K562 (cell line): ENCODE data around the gene ASGR2. TPM values are rescaled to one million over a fixed set of nuclear protein-coding genes. Genes with fewer than 3 reads are reported as not detected.

Experiments used
- ATAC-seq: fragments of 200-7000 bp; cut with Tn5 transposase; 3 replicates; pipeline ENCODE4 v1.9.1; 2020; ENCODE audit warnings: moderate library complexity
- BruUV-seq: library from RNA; stranded (reverse); fragments of 400-500 nt; replicated peaks from 2 replicates; lab custom pipeline; 2021; lab: Mats Ljungman, UMichigan
- CTCF ChIA-PET: fragments of 300-600 bp; formaldehyde crosslinking; extraction: SDS; loops from one replicate; lab custom pipeline; 2021; ENCODE audit warnings: low intra/inter-chr PET ratio; lab: Yijun Ruan, JAX
- POLR2A ChIA-PET: fragments of 300-600, 350-650 bp; sonication (Branson Sonifier 250); formaldehyde crosslinking; extraction: SDS; loops from one replicate; lab custom pipeline; 2021; ENCODE audit warnings: antibody characterized with exemption, inconsistent platforms; lab: Yijun Ruan, JAX
- DNase-seq, 4 experiments: peaks; one replicate each; pipeline versions ENCODE4 v3.0.0 to v3.0.0-alpha.2; 2011 to 2018; ENCODE audit warnings: low spot score in 3 of 4, mixed read lengths in 3 of 4; ENCODE audit errors: extremely low read depth in 1 of 4
- FAIRE-seq: peaks from 2 replicates; lab custom pipeline; 2011; peaks lifted over from hg19 to GRCh38; lab: Jason Lieb, UNC
- H2AFZ ChIP-seq: 2 replicates; pipeline ENCODE4 v1.6.0; 2011; ENCODE audit warnings: low read depth, low read length, control low read depth, inconsistent platforms
- H3K27ac ChIP-seq: fragments of 200-600 bp; 3 replicates; pipeline ENCODE4 v1.8.0; 2011; ENCODE audit warnings: low read depth, mild to moderate bottlenecking, control low read depth, inconsistent platforms, low read length, moderate library complexity, mixed read lengths; ENCODE audit errors: extremely low read depth
- H3K27me3 ChIP-seq, 2 experiments: fragments of 300-600 bp in 1 of 2; 2 replicates in 1 of 2; 3 replicates in 1 of 2; pipeline versions ENCODE4 v1.6.0 to v1.8.0; 2011; ENCODE audit warnings: inconsistent platforms in 2 of 2, low read length in 2 of 2, mild to moderate bottlenecking in 1 of 2, mixed read lengths in 1 of 2, moderate library complexity in 1 of 2; ENCODE audit not compliant: control insufficient read depth in 2 of 2, insufficient read depth in 2 of 2
- H3K36me3 ChIP-seq: fragments of 300-600 bp; 3 replicates; pipeline ENCODE4 v1.8.0; 2011; ENCODE audit warnings: mild to moderate bottlenecking, low read length, inconsistent platforms; ENCODE audit not compliant: control insufficient read depth, insufficient read depth
- H3K4me1 ChIP-seq, 2 experiments: fragments of 200-600 bp in 1 of 2; replicated peaks in 1 of 2; 2 replicates in 1 of 2; 3 replicates in 1 of 2; pipeline versions ENCODE4 v1.5.1 to v1.8.0; 2011; ENCODE audit warnings: inconsistent platforms in 2 of 2, low read length in 2 of 2, mild to moderate bottlenecking in 1 of 2, mixed read lengths in 1 of 2, moderate library complexity in 1 of 2; ENCODE audit not compliant: control insufficient read depth in 2 of 2, insufficient read depth in 2 of 2
- H3K4me2 ChIP-seq: 2 replicates; pipeline ENCODE4 v1.6.1; 2011; ENCODE audit warnings: low read length, control low read depth, inconsistent platforms, mixed read lengths; ENCODE audit not compliant: insufficient read depth
- H3K4me3 ChIP-seq: fragments of 200-600 bp; sonication (generic), shearing (Covaris generic); 2 replicates; pipeline ENCODE4 v1.5.1; 2016; ENCODE audit warnings: control low read depth, inconsistent platforms
- H3K79me2 ChIP-seq: fragments of 200-600 bp; 3 replicates; pipeline ENCODE4 v1.8.0; 2011; ENCODE audit warnings: low read length, inconsistent platforms; ENCODE audit not compliant: control insufficient read depth, insufficient read depth
- H3K9ac ChIP-seq, 2 experiments: 2 replicates each; pipeline versions ENCODE4 v1.6.0 to v1.6.1; 2011; ENCODE audit warnings: low read depth in 2 of 2, low read length in 2 of 2, control low read depth in 1 of 2, inconsistent platforms in 1 of 2, mild to moderate bottlenecking in 1 of 2, mixed read lengths in 1 of 2; ENCODE audit not compliant: insufficient read depth in 1 of 2
- H3K9me1 ChIP-seq: one replicate; pipeline ENCODE4 v1.6.0; 2011; ENCODE audit warnings: inconsistent platforms, mild to moderate bottlenecking, low read length, moderate library complexity; ENCODE audit not compliant: control insufficient read depth, insufficient read depth
- H3K9me3 ChIP-seq: replicated peaks from 2 replicates; pipeline ENCODE4 v1.5.1; 2011; ENCODE audit warnings: low read depth, low read length, inconsistent platforms; ENCODE audit not compliant: control insufficient read depth, insufficient read depth
- H4K20me1 ChIP-seq: replicated peaks from 2 replicates; pipeline ENCODE4 v1.6.1; 2011; ENCODE audit warnings: low read length, inconsistent platforms, mixed read lengths; ENCODE audit not compliant: control insufficient read depth, insufficient read depth
- BCOR ChIP-seq: fragments of 450-650 bp; IDR thresholded peaks from 2 replicates; pipeline ENCODE4 v1.6.1; 2016
- CHAMP1 ChIP-seq: fragments of 450-650 bp; IDR thresholded peaks from 2 replicates; pipeline ENCODE4 v1.6.1; 2016; ENCODE audit warnings: mild to moderate bottlenecking
- FUS ChIP-seq: fragments of 200-400 bp; formaldehyde crosslinking; optimal IDR thresholded peaks from 2 replicates; pipeline ENCODE3; 2017; ENCODE audit warnings: low read depth, low read length
- NFXL1 ChIP-seq: fragments of 450-650 bp; formaldehyde crosslinking; IDR thresholded peaks from 2 replicates; pipeline ENCODE4 v1.4.0; 2021; ENCODE audit warnings: mild to moderate bottlenecking
- RAD51 ChIP-seq: fragments of 450-650 bp; IDR thresholded peaks from 2 replicates; pipeline ENCODE4 v1.7.1; 2016; ENCODE audit warnings: low read depth, mild to moderate bottlenecking, borderline replicate concordance
- SAFB2 ChIP-seq: fragments of 200-400 bp; formaldehyde crosslinking; IDR thresholded peaks from 2 replicates; pipeline ENCODE4 v1.6.1; 2018; ENCODE audit warnings: borderline replicate concordance, low read length, low read depth, moderate library complexity; ENCODE audit not compliant: severe bottlenecking
- ZBTB2 ChIP-seq: fragments of 450-650 bp; IDR thresholded peaks from 2 replicates; pipeline ENCODE4 v1.6.1; 2016; ENCODE audit warnings: antibody characterized with exemption
- ZBTB49 ChIP-seq: sonication (generic); formaldehyde crosslinking; IDR thresholded peaks from 2 replicates; pipeline ENCODE4 v1.8.0; 2022; ENCODE audit warnings: missing genetic modification reagents, mild to moderate bottlenecking, borderline replicate concordance
- ZFP30 ChIP-seq: fragments of 250-450 bp; sonication (Bioruptor Pico); IDR thresholded peaks from 2 replicates; pipeline ENCODE4 v1.8.0; 2022; ENCODE audit warnings: moderate library complexity, mild to moderate bottlenecking, inconsistent platforms, borderline replicate concordance
- ZNF639 ChIP-seq, 2 experiments: fragments of 200-800 bp in 1 of 2; sonication (Bioruptor generic) in 1 of 2; sonication (generic) in 1 of 2; formaldehyde crosslinking in 1 of 2; IDR thresholded peaks in 1 of 2; conservative IDR thresholded peaks in 1 of 2; 2 replicates each; pipeline versions ENCODE4 v1.5.0 to v1.6.1; 2016 to 2020; ENCODE audit warnings: missing compliant biosample characterization in 1 of 2, missing genetic modification characterization in 1 of 2, missing genetic modification reagents in 1 of 2
- WGBS: fragments of 100-300 bp; shearing (Covaris generic); methylation state at CpG from one replicate; pipeline ENCODE4 v1.1.6; 2016; ENCODE audit warnings: low coverage, mixed read lengths; ENCODE audit not compliant: insufficient coverage; ENCODE audit errors: missing lambda C conversion rate; 5-methylcytosine and 5-hydroxymethylcytosine counted together
- in situ Hi-C: fragments of 300-500 bp; cut with MboI; formaldehyde crosslinking; loops from 4 replicates; pipeline ENCODE4 v1.15.0; 2018; ENCODE audit warnings: inconsistent platforms, mixed read lengths
- intact Hi-C: fragments of 100-400 bp; cut with micrococcal nuclease; formaldehyde crosslinking; loops from 2 replicates; pipeline ENCODE4 v1.14.2; 2022
- polyA plus RNA-seq, 8 experiments: library from polyadenylated mRNA; depleted of rRNA in 4 of 8; stranded (reverse) in 5 of 8; unstranded in 3 of 8; fragments of >200 nt; fragmentation: Nextera tagmentation in 2 of 8; fragmentation: Illumina TruSeq in 1 of 8; extraction: Ambion mirVana in 2 of 8; extraction: Trizol in 1 of 8; gene quantifications; 2 replicates each; pipeline versions ENCODE4 v1.2.1 to v1.2.3, GENCODE V29; 2011 to 2014; ENCODE audit warnings: inconsistent platforms in 1 of 8, missing spikeins in 1 of 8
- total RNA-seq, 7 experiments: library from RNA; depleted of rRNA in 6 of 7; stranded (reverse); fragments of >200 nt in 6 of 7; fragmentation: Illumina TruSeq in 2 of 7; extraction: Trizol in 2 of 7; gene quantifications; 2 replicates each; pipeline versions ENCODE4 v1.2.1 to v1.2.3, GENCODE V29; 2011 to 2021; ENCODE audit warnings: low replicate concordance in 1 of 7
- TF ChIP-seq, protein P1 (sequence below): fragments of 250-450 bp; sonication (Bioruptor Pico); IDR thresholded peaks from 2 replicates; pipeline ENCODE4 v1.5.1; 2021; ENCODE audit warnings: mild to moderate bottlenecking

The ASGR2 gene
- total and polyA plus RNA-seq, 9 of the 15 experiments (the other 6 are each of a cell fraction or from before 2014, with no cell fraction given), result not detected

- ChIA-PET CTCF (no interaction called here), POLR2A (interaction anchor here (0.5 kb wide), 1 partner anchor 1503 kb away, joined by 3 read pairs; no protein-coding TSS in a partner anchor)
- H3K9me1 ChIP-seq, result no peaks in the 10 kb centered on the region
- H3K4me3 ChIP-seq, result no peak overlapping the region
- ATAC-seq (no peak), FAIRE-seq (no peak), DNase-seq (no peak)
- no peaks in the 10 kb centered on the region for H3K9me3 ChIP-seq
- BruUV-seq, result no TSS peak
- H3K27ac ChIP-seq, result no peak overlapping the region
- in situ Hi-C loops (no loop called here), intact Hi-C loops (no loop called here)
- H4K20me1 ChIP-seq, result no peaks in the 10 kb centered on the region
- peaks cover 0 to 3% of the 10 kb centered on the region in 2 experiments; a peak in 2 of 5 replicates for H3K4me1 ChIP-seq
- H3K9ac ChIP-seq, result no peak overlapping the region
- no peaks in the 10 kb centered on the region for H3K36me3 ChIP-seq
- peaks cover 5 to 40% of the 10 kb centered on the region in 2 experiments; a peak in 4 of 5 replicates for H3K27me3 ChIP-seq
- no peaks in the 10 kb centered on the region for H3K79me2 ChIP-seq
- H2AFZ ChIP-seq, result no peak overlapping the region
- no peak overlapping the region for H3K4me2 ChIP-seq
- 6% methylated on average over 8 of the region's 12 CpGs for WGBS
- TF ChIP-seq BCOR (no peak), ZBTB2 (no peak), ZFP30 (CRISPR knock-in tag) (no peak), NFXL1 (no peak), ZBTB49 (CRISPR knock-in tag) (no peak), SAFB2 (no peak), ZNF639 (CRISPR knock-in tag; conservative IDR thresholded peaks at IDR 0.05 in 1 of 2, IDR thresholded peaks at IDR 0.05 in 1 of 2) (no peak), RAD51 (no peak), FUS (no peak), CHAMP1 (no peak)
- TF ChIP-seq, protein P1, sequence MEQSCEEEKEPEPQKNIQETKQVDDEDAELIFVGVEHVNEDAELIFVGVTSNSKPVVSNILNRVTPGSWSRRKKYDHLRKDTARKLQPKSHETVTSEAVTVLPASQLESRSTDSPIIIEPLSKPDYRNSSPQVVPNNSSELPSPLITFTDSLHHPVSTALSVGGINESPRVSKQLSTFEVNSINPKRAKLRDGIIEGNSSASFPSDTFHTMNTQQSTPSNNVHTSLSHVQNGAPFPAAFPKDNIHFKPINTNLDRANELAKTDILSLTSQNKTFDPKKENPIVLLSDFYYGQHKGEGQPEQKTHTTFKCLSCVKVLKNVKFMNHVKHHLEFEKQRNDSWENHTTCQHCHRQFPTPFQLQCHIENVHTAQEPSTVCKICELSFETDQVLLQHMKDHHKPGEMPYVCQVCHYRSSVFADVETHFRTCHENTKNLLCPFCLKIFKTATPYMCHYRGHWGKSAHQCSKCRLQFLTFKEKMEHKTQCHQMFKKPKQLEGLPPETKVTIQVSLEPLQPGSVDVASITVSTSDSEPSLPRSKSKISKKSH, result no peak
These were observed 2.7 kb downstream of the ASGR2 start for GRCh38 chr17:7111784-7112509.
